ENCODE results near the gene POLR1G. TPM values are rescaled to one million over a fixed set of nuclear protein-coding genes. Genes with fewer than 3 reads are reported as not detected.

The POLR1G gene
- total and polyA plus RNA-seq, 9 of the 15 experiments (the other 6 are each of a cell fraction or from before 2014, with no cell fraction given): 3.0 to 50.1 (median 27.4) TPM

DNA sequence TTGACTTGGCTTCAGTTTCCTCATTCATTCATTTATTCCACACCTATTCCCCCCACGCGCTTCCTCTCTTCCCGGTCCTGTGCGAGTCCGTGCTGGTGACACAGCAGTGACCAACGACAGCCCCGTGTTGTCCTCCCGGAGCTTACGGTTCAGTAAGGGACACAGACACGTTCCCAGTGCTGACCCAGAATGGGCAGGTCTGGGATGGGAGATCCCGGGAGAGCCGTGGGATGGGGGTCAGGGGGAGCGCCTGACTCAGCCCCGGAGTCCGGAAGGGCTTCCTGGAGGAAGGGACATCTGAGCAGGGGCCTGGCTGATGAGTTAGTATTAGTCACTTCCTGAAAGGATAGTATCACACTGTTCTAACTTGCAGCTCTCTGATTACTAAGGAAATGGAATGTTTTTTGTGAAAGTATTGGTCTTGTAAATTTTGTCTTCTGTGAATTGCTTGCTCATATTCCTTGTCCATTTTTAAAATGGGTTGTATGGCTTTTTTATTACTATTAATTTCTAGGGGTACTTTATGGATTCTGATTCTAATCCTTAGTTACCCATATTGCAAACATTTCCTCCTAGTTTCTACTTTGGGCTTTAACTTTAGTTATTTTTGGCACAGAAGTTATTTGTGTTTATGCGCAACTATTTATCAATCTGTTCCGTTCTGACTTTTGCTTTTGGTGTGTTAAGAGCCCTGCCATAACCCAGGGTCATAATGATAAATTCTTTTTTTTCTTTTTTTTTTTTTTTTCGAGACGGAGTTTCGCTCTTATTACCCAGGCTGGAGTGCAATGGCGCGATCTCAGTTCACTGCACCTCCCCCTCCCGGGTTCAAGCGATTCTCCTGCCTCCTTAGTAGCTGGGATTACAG is 18.0 kb downstream of the POLR1G start (continued):
- TF ChIP-seq, protein P1, sequence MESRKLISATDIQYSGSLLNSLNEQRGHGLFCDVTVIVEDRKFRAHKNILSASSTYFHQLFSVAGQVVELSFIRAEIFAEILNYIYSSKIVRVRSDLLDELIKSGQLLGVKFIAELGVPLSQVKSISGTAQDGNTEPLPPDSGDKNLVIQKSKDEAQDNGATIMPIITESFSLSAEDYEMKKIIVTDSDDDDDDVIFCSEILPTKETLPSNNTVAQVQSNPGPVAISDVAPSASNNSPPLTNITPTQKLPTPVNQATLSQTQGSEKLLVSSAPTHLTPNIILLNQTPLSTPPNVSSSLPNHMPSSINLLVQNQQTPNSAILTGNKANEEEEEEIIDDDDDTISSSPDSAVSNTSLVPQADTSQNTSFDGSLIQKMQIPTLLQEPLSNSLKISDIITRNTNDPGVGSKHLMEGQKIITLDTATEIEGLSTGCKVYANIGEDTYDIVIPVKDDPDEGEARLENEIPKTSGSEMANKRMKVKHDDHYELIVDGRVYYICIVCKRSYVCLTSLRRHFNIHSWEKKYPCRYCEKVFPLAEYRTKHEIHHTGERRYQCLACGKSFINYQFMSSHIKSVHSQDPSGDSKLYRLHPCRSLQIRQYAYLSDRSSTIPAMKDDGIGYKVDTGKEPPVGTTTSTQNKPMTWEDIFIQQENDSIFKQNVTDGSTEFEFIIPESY (CRISPR knock-in tag; IDR thresholded peaks at IDR 0.05): no peak
- TF ChIP-seq, protein P2, sequence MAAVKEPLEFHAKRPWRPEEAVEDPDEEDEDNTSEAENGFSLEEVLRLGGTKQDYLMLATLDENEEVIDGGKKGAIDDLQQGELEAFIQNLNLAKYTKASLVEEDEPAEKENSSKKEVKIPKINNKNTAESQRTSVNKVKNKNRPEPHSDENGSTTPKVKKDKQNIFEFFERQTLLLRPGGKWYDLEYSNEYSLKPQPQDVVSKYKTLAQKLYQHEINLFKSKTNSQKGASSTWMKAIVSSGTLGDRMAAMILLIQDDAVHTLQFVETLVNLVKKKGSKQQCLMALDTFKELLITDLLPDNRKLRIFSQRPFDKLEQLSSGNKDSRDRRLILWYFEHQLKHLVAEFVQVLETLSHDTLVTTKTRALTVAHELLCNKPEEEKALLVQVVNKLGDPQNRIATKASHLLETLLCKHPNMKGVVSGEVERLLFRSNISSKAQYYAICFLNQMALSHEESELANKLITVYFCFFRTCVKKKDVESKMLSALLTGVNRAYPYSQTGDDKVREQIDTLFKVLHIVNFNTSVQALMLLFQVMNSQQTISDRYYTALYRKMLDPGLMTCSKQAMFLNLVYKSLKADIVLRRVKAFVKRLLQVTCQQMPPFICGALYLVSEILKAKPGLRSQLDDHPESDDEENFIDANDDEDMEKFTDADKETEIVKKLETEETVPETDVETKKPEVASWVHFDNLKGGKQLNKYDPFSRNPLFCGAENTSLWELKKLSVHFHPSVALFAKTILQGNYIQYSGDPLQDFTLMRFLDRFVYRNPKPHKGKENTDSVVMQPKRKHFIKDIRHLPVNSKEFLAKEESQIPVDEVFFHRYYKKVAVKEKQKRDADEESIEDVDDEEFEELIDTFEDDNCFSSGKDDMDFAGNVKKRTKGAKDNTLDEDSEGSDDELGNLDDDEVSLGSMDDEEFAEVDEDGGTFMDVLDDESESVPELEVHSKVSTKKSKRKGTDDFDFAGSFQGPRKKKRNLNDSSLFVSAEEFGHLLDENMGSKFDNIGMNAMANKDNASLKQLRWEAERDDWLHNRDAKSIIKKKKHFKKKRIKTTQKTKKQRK (IDR thresholded peaks at IDR 0.05; ENCODE audit: borderline replicate concordance, low read depth, low read length): no peak
- peak; percentile 60; the same call in 1 of the 2 replicates for TF ChIP-seq GATAD2A (IDR thresholded peaks at IDR 0.05)
- TF ChIP-seq ZNF408 (CRISPR knock-in tag; IDR thresholded peaks at IDR 0.05; ENCODE audit: low read depth): no peak
- 0 out of 4 replicates have a peak, but pooled peaks of 1 of the 2 experiments have one; percentile 82 for TF ChIP-seq MCM7 (IDR thresholded peaks at IDR 0.05)
- no peak for TF ChIP-seq PYGO2 (tag; IDR thresholded peaks at IDR 0.05)
- no peak for TF ChIP-seq ZNF785 (CRISPR knock-in tag; IDR thresholded peaks at IDR 0.05)
- TF ChIP-seq, protein P3, sequence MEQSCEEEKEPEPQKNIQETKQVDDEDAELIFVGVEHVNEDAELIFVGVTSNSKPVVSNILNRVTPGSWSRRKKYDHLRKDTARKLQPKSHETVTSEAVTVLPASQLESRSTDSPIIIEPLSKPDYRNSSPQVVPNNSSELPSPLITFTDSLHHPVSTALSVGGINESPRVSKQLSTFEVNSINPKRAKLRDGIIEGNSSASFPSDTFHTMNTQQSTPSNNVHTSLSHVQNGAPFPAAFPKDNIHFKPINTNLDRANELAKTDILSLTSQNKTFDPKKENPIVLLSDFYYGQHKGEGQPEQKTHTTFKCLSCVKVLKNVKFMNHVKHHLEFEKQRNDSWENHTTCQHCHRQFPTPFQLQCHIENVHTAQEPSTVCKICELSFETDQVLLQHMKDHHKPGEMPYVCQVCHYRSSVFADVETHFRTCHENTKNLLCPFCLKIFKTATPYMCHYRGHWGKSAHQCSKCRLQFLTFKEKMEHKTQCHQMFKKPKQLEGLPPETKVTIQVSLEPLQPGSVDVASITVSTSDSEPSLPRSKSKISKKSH (CRISPR knock-in tag; IDR thresholded peaks at IDR 0.05): no peak
- peak; percentile 11 to 42; a peak in 3 of 4 replicates for TF ChIP-seq HDAC1 (IDR thresholded peaks at IDR 0.05)
- no peak for TF ChIP-seq ZNF699 (CRISPR knock-in tag; IDR thresholded peaks at IDR 0.05; ENCODE audit: insufficient replicate concordance)
- 0 out of 2 replicates have a peak, but pooled peaks have one; percentile 26 for TF ChIP-seq MTA2 (IDR thresholded peaks at IDR 0.05; ENCODE audit: low read depth)
- TF ChIP-seq, protein P4, sequence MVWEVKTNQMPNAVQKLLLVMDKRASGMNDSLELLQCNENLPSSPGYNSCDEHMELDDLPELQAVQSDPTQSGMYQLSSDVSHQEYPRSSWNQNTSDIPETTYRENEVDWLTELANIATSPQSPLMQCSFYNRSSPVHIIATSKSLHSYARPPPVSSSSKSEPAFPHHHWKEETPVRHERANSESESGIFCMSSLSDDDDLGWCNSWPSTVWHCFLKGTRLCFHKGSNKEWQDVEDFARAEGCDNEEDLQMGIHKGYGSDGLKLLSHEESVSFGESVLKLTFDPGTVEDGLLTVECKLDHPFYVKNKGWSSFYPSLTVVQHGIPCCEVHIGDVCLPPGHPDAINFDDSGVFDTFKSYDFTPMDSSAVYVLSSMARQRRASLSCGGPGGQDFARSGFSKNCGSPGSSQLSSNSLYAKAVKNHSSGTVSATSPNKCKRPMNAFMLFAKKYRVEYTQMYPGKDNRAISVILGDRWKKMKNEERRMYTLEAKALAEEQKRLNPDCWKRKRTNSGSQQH (CRISPR knock-in tag; IDR thresholded peaks at IDR 0.05): no peak
- no peak for TF ChIP-seq ZNF830 (CRISPR knock-in tag; IDR thresholded peaks at IDR 0.05)

Data from K562 (cell line).